Measurements from ENCODE around the gene SNX5.

GRCh38 chr20:17993546-17993945 lies 25.0 kb upstream of the SNX5 start:
- TF ChIP-seq EZH2 (IDR thresholded peaks at IDR 0.05; ENCODE audit: low read length) (no peak), CTCF (optimal IDR thresholded peaks at IDR 0.05 in 1 of 3, IDR thresholded peaks at IDR 0.05 in 1 of 3, conservative IDR thresholded peaks at IDR 0.05 in 1 of 3; ENCODE audit: extremely low read depth in 1 of 3, insufficient read depth in 2 of 3, low read length in 3 of 3) (no peak)

All from keratinocyte (primary cell).